Panc1 (cell line): ENCODE data around the gene FAM72D.
"Not testable (repeated sequence)": the region's sequence is repeated elsewhere in the genome, so short reads cannot be mapped to it uniquely, and the experiment has no call there.

Experiments used
- SIN3A ChIP-seq: IDR thresholded peaks from 2 replicates; pipeline ENCODE4 v1.6.1; 2012; ENCODE audit warnings: low read depth, mild to moderate bottlenecking, low read length, moderate library complexity, borderline replicate concordance; ENCODE audit not compliant: insufficient read depth
- TF ChIP-seq, protein P1 (sequence below): fragments of 450-650 bp; IDR thresholded peaks from 2 replicates; pipeline ENCODE4 v1.5.1; 2017; ENCODE audit warnings: mild to moderate bottlenecking

DNA sequence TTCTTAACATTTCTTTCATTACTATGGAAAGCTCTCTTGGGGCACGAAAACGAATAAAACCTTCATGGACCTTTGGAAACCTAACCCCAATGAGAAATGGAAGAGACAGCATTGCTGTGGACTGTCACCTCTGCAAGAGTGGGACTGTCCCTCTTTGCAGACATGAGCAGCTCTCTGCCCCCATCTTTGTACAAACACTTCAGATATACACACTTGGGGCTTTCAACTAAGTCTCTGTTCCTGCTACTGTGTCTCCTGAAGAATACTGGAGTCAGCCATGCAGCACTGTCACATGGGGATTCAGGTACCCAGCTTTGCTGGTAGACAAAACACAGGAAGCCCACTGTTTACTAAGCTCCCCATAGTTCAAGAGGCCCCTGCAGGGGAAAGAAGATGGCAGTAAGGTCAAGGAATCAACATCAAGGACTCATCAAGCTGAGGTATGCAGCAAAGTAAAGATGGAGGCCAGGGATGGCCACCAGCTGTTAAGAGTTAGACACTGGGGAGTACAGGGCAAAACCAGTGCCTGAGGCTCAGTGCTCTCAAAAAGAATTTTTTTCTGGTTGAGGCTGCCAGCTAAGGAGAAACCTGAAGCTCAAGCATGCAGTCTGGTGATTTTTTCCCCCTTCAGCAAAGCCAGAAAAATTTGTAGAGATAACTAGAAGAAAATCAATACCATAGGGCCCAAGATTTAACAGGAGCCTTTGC, 31.7 kb upstream of the FAM72D start:
- TF ChIP-seq, protein P1, sequence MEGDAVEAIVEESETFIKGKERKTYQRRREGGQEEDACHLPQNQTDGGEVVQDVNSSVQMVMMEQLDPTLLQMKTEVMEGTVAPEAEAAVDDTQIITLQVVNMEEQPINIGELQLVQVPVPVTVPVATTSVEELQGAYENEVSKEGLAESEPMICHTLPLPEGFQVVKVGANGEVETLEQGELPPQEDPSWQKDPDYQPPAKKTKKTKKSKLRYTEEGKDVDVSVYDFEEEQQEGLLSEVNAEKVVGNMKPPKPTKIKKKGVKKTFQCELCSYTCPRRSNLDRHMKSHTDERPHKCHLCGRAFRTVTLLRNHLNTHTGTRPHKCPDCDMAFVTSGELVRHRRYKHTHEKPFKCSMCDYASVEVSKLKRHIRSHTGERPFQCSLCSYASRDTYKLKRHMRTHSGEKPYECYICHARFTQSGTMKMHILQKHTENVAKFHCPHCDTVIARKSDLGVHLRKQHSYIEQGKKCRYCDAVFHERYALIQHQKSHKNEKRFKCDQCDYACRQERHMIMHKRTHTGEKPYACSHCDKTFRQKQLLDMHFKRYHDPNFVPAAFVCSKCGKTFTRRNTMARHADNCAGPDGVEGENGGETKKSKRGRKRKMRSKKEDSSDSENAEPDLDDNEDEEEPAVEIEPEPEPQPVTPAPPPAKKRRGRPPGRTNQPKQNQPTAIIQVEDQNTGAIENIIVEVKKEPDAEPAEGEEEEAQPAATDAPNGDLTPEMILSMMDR, result not testable (repeated sequence)
- not testable (repeated sequence) for TF ChIP-seq SIN3A
